ENCODE data around the gene AP3B1.

Gene AP3B1

GRCh38 chr5:78287833-78288232, 6.7 kb downstream of the AP3B1 start:
- no peak for DNase-seq

GRCh38 chr5:78287169-78287568, 7.3 kb downstream of the AP3B1 start:
- no peak for DNase-seq

- no peak for DNase-seq
Measured at GRCh38 chr5:78286290-78286689, 8.2 kb downstream of the AP3B1 start.

DNA sequence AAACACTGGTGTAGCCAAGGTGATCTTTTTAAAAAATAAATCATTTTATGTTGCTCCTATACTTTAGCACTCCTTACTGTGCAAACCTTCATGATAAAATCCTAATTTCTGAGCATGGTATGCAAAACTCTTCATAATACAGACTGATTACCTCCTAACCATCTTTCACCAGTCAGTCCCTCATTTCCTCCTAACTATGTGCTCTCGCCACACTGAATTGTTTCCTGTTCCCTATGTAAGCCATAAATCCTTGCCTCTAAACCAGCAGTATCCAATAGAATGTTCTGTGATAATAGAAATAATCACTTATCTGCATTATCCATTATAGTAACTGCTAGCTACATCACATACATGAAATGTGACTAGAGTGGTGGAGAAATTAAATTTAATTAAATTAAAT, 10.7 kb downstream of the AP3B1 start:
- no peak for DNase-seq

DNA sequence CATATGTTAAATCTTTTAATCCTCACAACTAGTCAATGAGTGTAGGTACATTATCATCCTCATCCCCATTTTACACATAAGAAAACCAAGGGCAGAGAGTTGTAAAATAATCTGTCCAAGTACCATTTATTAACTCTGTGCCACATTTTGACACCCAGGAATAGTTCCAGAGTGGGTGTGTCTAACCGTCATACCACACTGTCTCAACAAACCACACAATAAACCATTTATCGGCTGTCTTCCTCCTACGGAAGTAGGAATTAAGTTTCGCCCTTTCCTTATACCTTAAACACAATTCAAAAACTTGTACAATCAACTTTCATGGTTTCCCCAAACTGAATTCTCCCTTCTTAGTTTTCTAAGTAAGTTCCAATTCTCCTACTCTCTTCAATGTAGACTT, 11.4 kb downstream of the AP3B1 start:
- no peak for DNase-seq

DNA sequence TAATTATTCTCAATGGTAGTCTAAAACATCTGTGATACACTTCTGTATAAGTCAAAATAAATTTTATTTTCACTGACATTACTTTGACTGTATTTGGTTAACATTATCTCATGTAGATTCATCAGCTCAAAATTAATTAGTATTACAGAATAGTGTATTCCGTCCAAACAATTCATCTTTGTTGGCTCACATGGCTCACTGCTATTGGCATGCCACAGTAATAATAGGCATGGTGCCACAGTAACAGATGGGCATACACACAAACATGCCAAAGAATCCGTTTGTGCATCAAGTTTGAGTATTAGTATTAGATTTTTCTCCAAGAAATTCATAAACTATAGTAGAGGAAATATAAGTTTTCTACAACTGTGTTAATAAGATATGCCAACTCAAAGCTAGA, 14.2 kb downstream of the AP3B1 start:
- DNase-seq = no peak

GRCh38 chr5:78279194-78279593, 15.3 kb downstream of the AP3B1 start:
- no peak for DNase-seq

DNA sequence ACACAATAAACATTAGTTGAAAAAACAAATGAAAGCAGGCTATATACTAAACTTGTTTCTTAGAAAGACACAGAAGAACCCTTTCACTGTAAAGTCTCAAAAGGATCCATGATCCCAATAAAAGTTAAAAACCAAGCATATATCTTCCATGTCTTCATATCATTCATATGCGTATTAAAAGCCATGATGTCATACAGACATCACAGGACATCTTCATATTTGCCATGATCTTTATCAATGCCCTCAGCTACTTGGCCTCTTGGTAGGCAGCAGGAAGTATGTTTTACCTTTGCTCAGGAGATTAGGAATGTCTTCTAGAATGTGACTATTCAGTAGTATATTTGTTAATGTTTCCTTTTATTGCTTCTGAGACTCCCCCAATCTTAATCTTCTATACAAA, 16.8 kb downstream of the AP3B1 start:
- DNase-seq = no peak

DNA sequence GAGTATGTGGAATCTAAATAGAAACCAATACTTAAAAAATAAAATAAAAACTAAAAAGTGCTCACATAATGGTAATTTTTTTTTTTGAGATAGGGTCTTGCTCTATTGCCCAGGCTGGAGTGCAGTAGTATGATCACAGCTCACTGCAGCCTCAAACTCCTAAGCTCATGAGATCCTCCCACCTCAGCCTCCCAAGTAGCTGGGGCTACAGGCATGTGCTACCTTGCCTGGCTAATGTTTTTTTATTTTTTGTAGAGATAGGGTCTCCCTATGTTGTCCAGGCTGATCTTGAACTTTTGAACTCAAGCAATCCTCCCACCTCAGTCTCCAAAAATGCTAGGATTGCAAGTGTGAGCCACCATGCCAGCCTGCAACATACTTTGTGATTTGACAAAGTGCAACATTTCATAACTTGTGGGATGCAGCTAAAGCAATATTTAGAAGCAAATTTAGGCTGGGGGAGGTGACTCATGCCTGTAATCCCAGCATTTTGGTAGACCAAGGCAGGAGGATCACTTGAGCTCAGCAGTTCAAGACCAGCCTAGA, 18.4 kb downstream of the AP3B1 start:
- no peak for DNase-seq

DNA sequence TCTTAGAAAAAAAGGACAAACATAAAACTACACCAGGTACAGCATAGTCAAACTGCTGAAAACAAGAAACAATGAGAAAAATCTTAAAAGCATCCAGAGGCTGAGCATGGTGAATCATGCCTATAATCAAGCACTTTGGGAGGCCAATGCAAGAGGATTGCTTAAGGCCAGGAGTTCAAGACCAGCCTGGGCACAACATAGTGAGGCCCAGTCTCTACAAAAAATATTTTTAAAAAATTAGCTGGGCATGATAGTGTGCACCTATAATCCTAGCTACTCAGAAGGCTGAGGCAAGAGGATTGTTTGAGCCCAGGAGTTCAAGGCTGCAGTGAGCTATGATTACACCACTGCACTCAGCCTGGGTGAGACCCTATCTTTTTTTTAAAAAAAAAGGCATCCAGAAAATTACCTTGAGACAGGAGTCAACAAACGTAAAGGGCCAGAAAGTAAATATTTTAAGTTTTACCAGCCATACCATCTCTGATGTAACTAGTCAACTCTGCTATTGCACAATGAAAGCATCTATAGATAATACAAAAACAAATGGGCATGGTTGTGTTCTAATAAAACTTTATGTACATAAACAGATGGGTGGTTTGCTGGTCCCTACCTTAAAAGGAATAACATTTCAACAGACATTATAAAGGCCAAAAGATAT, 19.8 kb downstream of the AP3B1 start:
- no peak for DNase-seq

DNA sequence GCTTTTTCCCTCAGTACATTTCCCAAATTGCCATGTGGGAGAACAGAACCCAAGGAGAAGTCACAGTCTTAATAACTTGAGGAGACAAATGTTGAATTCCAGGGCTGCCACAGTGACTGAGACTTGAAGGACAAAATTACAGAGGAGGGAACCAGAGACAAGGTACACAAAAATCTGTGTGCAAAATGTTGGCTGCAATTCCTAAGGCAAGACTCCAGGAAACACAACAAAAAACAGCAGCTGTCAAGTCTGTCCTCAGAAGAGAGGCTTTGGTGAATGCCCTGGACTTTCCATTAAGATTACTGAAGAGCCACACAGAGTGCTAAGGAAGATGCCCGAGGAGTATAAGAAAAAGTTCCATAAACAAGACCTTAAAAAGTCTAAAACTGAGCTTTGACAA, 21.1 kb downstream of the AP3B1 start:
- no peak for DNase-seq

DNA sequence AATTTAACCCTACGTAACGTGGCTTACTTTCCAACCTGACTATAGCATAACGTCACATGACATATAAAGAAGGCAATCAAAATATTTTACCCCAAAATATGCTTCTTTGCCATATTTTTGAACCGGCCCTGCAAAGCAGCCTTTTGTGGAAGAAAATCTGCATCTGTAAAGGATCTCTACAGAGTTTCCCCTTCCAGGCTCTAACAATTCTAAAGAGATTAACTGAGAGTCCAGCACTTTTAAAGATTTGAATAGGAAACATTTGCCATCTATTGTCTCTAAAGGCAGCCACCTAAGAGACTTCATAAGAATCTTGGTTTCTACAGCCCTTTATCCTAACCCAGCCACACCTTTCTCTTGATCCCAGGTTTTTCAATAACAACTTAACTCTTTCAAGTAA, 22.7 kb downstream of the AP3B1 start:
- no peak for DNase-seq

GRCh38 chr5:78269088-78269703, 25.3 kb downstream of the AP3B1 start:
- no peak for DNase-seq

GRCh38 chr5:78268356-78268755, 26.1 kb downstream of the AP3B1 start:
- no peak for DNase-seq

GRCh38 chr5:78265163-78265562, 29.3 kb downstream of the AP3B1 start:
- no peak for DNase-seq

GRCh38 chr5:78264600-78264999, 29.9 kb downstream of the AP3B1 start:
- DNase-seq = no peak

- no peak for DNase-seq
Measured at GRCh38 chr5:78260771-78261170, 33.7 kb downstream of the AP3B1 start.

DNA sequence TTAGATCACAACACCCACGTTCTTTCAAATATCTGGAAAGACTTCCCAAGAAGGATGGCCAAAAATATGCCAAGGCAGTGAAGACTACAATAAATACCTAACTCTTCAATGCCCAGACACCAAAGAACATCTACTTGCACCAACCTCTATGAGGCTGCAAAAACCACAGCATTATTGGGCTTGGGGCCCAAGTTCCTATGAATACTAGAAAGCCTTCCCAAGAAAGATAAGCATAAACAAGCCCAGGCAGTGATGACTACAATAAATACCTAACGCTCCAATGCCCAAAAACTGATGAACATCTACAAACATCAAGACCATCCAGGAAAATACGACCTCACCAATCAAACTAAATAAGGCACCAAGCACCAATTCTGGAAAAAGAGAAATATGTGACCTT, 41.3 kb downstream of the AP3B1 start:
- no peak for DNase-seq

DNA sequence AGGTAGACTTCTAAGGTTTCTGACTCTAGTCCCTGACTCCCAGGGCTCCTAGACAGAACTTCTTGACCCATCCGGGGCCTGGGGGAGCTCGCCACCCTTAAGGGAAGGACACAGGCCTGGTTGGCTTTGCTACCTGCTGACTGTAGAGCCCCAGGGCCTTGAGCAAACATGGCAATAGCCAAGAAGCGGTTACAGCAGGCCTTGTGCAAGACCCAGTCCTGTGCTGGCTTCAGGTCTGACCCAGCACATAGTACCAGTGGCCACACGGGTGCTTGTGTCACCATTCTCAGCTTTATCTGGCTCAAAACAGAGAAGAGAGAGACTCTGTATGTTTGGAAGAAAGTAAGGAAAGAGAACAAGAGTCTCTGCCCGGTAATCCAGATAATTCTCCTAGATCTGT, 41.8 kb downstream of the AP3B1 start:
- no peak for DNase-seq

DNA sequence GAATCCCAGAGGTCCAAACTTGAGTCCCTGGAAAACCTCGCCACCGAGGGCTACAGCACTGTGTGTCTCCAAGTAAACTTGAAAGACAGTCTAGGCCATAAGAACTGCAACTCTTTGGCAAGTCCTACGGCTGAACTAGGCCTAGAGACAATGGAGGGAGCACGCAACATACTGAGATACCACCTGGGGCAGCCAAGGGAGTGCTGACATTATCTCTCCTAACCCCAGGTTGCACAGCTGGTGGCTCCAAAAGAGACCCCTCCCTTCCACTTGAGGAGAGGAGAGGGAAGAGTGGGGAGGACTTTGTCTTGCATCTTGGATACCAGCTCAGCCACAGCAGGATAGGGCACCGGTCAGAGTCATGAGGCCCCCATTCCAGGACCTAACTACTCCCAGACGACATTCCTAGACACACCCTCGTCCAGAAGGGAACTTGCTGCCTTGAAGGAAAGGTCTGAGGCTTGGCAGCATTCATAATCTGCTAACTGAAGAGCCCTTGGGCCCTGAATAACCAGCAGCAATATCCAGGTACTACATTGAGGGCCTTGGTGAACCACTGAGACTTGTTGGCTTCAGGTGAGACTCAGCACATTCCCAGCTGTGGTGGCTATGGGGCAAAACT, 42.7 kb downstream of the AP3B1 start:
- DNase-seq = no peak

DNA sequence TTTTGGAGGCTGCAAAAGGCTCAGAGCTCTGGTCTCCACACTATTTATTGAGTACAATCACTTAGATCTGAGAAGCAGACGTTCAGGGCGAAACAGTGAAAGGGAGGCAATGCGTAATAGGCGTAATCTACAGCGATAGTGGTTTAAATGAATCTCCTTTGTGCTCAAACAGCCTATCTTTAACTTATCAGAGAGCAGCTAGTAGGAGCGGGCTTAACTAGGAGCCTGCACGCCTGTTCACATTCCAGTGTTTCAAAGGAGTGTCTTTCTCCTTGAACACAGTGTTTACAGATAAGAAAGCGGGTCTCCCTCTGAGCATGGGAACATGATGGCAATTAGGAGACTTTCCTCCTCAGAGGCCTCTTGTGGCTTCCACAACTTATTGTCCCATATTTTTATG, 49.4 kb downstream of the AP3B1 start:
- no peak for DNase-seq

DNA sequence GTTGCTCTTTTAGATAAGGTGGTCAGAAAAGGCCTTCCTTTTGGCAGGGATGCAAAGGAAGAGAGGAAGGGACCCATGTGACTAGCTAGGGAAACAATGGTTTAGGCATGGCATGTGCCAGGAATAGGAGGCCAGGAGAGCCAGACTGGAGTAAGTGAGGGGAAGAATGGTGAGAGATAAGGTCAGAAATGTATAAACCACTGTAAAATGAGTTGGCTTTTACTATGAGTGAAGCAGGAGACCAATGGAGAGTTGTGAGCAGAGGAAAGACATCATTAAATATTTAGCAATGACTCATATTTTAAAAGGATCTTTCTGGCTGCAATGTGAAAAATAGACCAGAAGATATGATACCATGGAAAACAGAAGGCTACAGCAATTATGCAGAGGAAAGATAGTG, 50.9 kb downstream of the AP3B1 start:
- no peak for DNase-seq

- DNase-seq = no peak
Measured at GRCh38 chr5:78243091-78243490, 51.4 kb downstream of the AP3B1 start.

DNA sequence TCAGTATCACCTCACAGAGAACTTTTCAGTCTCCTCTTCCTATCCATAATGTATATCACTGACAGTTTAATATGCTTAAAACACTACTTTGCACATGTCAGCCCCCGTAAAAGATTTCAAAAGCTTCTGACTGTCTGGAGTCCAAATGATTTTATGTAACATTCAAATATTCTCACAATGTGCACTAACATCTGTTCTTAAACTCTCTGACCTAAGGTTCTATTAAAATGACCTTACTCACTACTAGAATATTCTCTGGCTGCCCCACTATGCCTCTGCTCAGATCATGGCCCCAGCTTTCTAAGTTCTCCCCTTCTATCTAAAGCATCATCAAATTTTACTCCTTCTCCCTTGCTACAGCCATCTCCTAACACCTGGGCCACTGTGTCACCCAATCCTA, 52.5 kb downstream of the AP3B1 start:
- DNase-seq = no peak

DNA sequence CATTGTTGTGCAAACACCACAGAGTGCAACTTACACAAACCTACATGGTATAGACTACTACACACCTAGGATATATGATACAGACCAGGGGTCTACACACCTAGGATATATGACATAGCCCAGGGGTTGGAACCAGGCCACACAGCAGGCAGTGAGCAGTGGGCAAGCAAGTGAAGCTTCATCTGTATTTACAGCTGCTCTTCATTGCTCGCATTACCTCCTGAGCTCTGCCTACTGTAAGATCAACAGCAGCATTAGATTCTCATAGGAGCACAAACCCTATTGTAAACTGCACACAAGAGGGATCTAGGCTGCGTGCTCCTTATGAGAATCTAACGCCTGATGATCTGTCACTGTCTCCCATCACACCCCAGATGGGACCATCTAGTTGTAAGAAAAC, 56.6 kb downstream of the AP3B1 start:
- DNase-seq = no peak
